ENCODE data around the gene FRMPD2.

GRCh38 chr10:48291190-48291589, 16.7 kb upstream of the FRMPD2 start:
- TF ChIP-seq CTCF (IDR thresholded peaks at IDR 0.05; ENCODE audit: poor library complexity): no peak
- no peak for TF ChIP-seq EZH2 (IDR thresholded peaks at IDR 0.05; ENCODE audit: borderline replicate concordance)
- no peak for TF ChIP-seq EZH2phosphoT487 (IDR thresholded peaks at IDR 0.05; ENCODE audit: low read depth, severe bottlenecking, unreplicated experiment)

Data from hepatocyte (in vitro differentiated cells).